GM10847 (cell line): Measurements from ENCODE around the gene ZNF575.

Experiments
- POLR2A ChIP-seq: IDR thresholded peaks from 2 replicates; pipeline ENCODE4 v1.6.1; 2011; ENCODE audit not compliant: insufficient read length; ENCODE audit errors: extremely low read depth

ZNF575 gene

GRCh38 chr19:43504426-43505185 lies 28.4 kb upstream of the ZNF575 start, which contains the start of gene PHLDB3:
TSS of gene PHLDB3 (minus strand) at chr19:43504746. CDS start at chr19:43504118, 628 bp downstream.
- no peak for TF ChIP-seq POLR2A

GRCh38 chr19:43505186-43505456 lies 27.9 kb upstream of the ZNF575 start:
- TF ChIP-seq POLR2A = no peak

GRCh38 chr19:43505941-43506340 lies 27.0 kb upstream of the ZNF575 start:
- TF ChIP-seq POLR2A = no peak

GRCh38 chr19:43506629-43507028 lies 26.4 kb upstream of the ZNF575 start:
- no peak for TF ChIP-seq POLR2A

GRCh38 chr19:43507880-43508279 lies 25.1 kb upstream of the ZNF575 start:
- TF ChIP-seq POLR2A = no peak

- no peak for TF ChIP-seq POLR2A
Observed at GRCh38 chr19:43510713-43511112, 22.3 kb upstream of the ZNF575 start.

GRCh38 chr19:43511324-43511723 lies 21.7 kb upstream of the ZNF575 start:
- no peak for TF ChIP-seq POLR2A

- TF ChIP-seq POLR2A = no peak
Observed at GRCh38 chr19:43518051-43518450, 14.9 kb upstream of the ZNF575 start.

- TF ChIP-seq POLR2A = no peak
Observed at GRCh38 chr19:43519436-43520088, 13.4 kb upstream of the ZNF575 start.

GRCh38 chr19:43522929-43523328 lies 10.1 kb upstream of the ZNF575 start:
- no peak for TF ChIP-seq POLR2A

GRCh38 chr19:43524922-43525835 lies 7.8 kb upstream of the ZNF575 start:
- no peak for TF ChIP-seq POLR2A

- no peak for TF ChIP-seq POLR2A
Observed at GRCh38 chr19:43525836-43526771, 6.9 kb upstream of the ZNF575 start.

- TF ChIP-seq POLR2A = peak; percentile 79
Observed at GRCh38 chr19:43526884-43527859, 5.8 kb upstream of the ZNF575 start, which contains the start of gene ETHE1. TSS of gene ETHE1 (minus strand) at chr19:43527201. CDS start at chr19:43527177, 24 bp downstream.
